HepG2 (cell line): ENCODE results near the gene CATSPERD. TPM values are rescaled to one million over a fixed set of nuclear protein-coding genes. Genes with fewer than 3 reads are reported as not detected.
A peak's percentile ranks its signal among the peaks of the same experiment; 100 is the strongest.

Source experiments
- BCL6 ChIP-seq: IDR thresholded peaks from 2 replicates; pipeline ENCODE4 v1.6.1; 2016; ENCODE audit warnings: missing genetic modification reagents, missing compliant biosample characterization
- HMG20A ChIP-seq: IDR thresholded peaks from 2 replicates; pipeline ENCODE4 v1.6.1; 2016; ENCODE audit warnings: borderline replicate concordance
- MLXIP ChIP-seq: sonication (generic); formaldehyde crosslinking; IDR thresholded peaks from 2 replicates; pipeline ENCODE4 v1.9.0; 2021; ENCODE audit warnings: missing genetic modification reagents, borderline replicate concordance
- PCBP1 ChIP-seq: fragments of 200-400 bp; formaldehyde crosslinking; IDR thresholded peaks from 2 replicates; pipeline ENCODE4 v1.6.1; 2017; ENCODE audit warnings: mild to moderate bottlenecking, low read depth, low read length, borderline replicate concordance
- SRSF4 ChIP-seq: fragments of 200-400 bp; formaldehyde crosslinking; IDR thresholded peaks from one replicate; pipeline ENCODE4 v1.6.1; 2018; ENCODE audit warnings: mild to moderate bottlenecking, low read depth, low read length, moderate library complexity; ENCODE audit not compliant: poor library complexity, severe bottlenecking
- SRSF9 ChIP-seq: fragments of 200-400 bp; formaldehyde crosslinking; IDR thresholded peaks from 2 replicates; pipeline ENCODE4 v1.6.1; 2018; ENCODE audit warnings: borderline replicate concordance, mild to moderate bottlenecking, low read depth, low read length; ENCODE audit not compliant: insufficient read depth, poor library complexity, severe bottlenecking
- THYN1 ChIP-seq: sonication (generic); formaldehyde crosslinking; IDR thresholded peaks from 2 replicates; pipeline ENCODE4 v1.8.1; 2023; ENCODE audit warnings: low read depth, mild to moderate bottlenecking, moderate library complexity, missing genetic modification reagents, borderline replicate concordance
- ZNF253 ChIP-seq: sonication (generic); formaldehyde crosslinking; IDR thresholded peaks from 2 replicates; pipeline ENCODE4 v1.8.0; 2022; ENCODE audit warnings: mild to moderate bottlenecking, missing genetic modification reagents, borderline replicate concordance
- ZNF326 ChIP-seq: sonication (generic); formaldehyde crosslinking; IDR thresholded peaks from 2 replicates; pipeline ENCODE4 v1.4.0; 2020; ENCODE audit warnings: missing genetic modification reagents, borderline replicate concordance
- ZNF577 ChIP-seq: sonication (generic); formaldehyde crosslinking; IDR thresholded peaks from 2 replicates; pipeline ENCODE4 v1.4.0; 2020; ENCODE audit warnings: mild to moderate bottlenecking, low read depth, missing genetic modification reagents, borderline replicate concordance
- ZNF713 ChIP-seq: sonication (generic); formaldehyde crosslinking; IDR thresholded peaks from 2 replicates; pipeline ENCODE4 v1.4.0; 2020; ENCODE audit warnings: mild to moderate bottlenecking, missing genetic modification reagents
- polyA plus RNA-seq, 8 experiments: library from polyadenylated mRNA; depleted of rRNA in 3 of 8; stranded (reverse) in 7 of 8; unstranded in 1 of 8; fragments of >200 nt; fragmentation: Illumina TruSeq in 4 of 8; extraction: Trizol in 4 of 8; gene quantifications; 2 replicates each; pipeline versions ENCODE4 v1.2.1 to v1.2.3, GENCODE V29; 2011 to 2016; ENCODE audit warnings: low read depth in 4 of 8, missing spikeins in 1 of 8, mixed read lengths in 1 of 8; ENCODE audit not compliant: insufficient read depth in 1 of 8
- total RNA-seq, 5 experiments: library from RNA; depleted of rRNA; stranded (reverse); fragments of >200 nt; fragmentation: Illumina TruSeq; extraction: Trizol; gene quantifications; 2 replicates each; pipeline ENCODE4 v1.2.3, GENCODE V29; 2016; ENCODE audit warnings: low read depth in 1 of 5
- TF ChIP-seq, protein P1 (sequence below): sonication (generic); formaldehyde crosslinking; IDR thresholded peaks from 2 replicates; pipeline ENCODE4 v1.8.1; 2022; ENCODE audit warnings: low read depth, mild to moderate bottlenecking, missing genetic modification reagents
- TF ChIP-seq, protein P2 (sequence below): sonication (generic); formaldehyde crosslinking; IDR thresholded peaks from 2 replicates; pipeline ENCODE4 v1.4.0; 2020; ENCODE audit warnings: mild to moderate bottlenecking, missing genetic modification reagents
- TF ChIP-seq, protein P3 (sequence below): sonication (generic); formaldehyde crosslinking; IDR thresholded peaks from 2 replicates; pipeline ENCODE4 v1.8.0; 2022; ENCODE audit warnings: missing genetic modification reagents, low read depth, mild to moderate bottlenecking, borderline replicate concordance

Gene CATSPERD
- total and polyA plus RNA-seq, 2 of the 13 experiments (the other 11 are each of a cell fraction or from before 2014, with no cell fraction given): 0.04 TPM; not detected in 1

DNA sequence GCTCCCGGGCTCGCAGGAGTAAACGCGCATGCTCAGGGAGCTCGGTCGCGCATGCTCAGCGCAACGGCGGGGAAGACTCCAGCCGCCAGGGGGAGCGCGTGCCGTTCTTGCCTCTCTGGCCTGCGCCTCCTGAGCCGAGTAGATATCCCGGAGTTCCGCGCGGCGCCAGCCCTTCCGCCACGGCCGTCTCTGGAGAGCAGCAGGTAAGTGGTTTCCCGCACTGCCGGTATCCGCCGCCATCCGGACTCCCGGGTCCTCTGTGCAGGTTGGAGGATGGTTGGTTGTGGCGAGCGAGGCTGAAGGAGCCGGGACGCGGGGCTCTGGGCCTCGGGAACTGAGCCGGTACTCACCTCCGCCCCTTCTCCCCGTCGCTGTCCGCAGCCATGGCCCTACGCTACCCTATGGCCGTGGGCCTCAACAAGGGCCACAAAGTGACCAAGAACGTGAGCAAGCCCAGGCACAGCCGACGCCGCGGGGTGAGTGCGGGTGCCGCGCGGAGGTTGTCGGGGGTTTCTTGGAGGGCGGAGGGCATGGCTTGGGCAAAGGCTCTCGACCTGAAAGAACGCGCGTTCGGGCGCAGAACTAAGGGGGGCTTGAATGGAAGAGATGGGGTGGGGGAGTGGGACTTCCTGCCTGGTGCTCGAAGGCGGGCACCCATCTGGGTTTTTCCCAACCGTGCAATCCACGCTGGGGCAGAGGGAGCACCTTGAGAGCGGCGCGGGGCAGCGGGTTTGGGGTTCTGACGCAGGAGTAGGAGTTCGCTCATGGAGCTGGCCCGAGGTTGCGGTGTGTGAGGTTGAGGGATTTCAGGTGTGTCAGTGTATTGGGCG, 30.1 kb upstream of the CATSPERD start, which contains the start of gene RPL36 (continued):
- 0 out of 2 replicates have a peak, but pooled peaks have one; percentile 32 for TF ChIP-seq MLXIP (CRISPR knock-in tag)
- TF ChIP-seq HMG20A (CRISPR knock-in tag): peak; percentile 20; the same call in 1 of the 2 replicates
- TF ChIP-seq, protein P1, sequence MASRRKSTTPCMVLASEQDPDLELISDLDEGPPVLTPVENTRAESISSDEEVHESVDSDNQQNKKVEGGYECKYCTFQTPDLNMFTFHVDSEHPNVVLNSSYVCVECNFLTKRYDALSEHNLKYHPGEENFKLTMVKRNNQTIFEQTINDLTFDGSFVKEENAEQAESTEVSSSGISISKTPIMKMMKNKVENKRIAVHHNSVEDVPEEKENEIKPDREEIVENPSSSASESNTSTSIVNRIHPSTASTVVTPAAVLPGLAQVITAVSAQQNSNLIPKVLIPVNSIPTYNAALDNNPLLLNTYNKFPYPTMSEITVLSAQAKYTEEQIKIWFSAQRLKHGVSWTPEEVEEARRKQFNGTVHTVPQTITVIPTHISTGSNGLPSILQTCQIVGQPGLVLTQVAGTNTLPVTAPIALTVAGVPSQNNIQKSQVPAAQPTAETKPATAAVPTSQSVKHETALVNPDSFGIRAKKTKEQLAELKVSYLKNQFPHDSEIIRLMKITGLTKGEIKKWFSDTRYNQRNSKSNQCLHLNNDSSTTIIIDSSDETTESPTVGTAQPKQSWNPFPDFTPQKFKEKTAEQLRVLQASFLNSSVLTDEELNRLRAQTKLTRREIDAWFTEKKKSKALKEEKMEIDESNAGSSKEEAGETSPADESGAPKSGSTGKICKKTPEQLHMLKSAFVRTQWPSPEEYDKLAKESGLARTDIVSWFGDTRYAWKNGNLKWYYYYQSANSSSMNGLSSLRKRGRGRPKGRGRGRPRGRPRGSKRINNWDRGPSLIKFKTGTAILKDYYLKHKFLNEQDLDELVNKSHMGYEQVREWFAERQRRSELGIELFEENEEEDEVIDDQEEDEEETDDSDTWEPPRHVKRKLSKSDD: no peak
- TF ChIP-seq ZNF713 (CRISPR knock-in tag): no peak
- no peak for TF ChIP-seq THYN1 (CRISPR knock-in tag)
- TF ChIP-seq, protein P2, sequence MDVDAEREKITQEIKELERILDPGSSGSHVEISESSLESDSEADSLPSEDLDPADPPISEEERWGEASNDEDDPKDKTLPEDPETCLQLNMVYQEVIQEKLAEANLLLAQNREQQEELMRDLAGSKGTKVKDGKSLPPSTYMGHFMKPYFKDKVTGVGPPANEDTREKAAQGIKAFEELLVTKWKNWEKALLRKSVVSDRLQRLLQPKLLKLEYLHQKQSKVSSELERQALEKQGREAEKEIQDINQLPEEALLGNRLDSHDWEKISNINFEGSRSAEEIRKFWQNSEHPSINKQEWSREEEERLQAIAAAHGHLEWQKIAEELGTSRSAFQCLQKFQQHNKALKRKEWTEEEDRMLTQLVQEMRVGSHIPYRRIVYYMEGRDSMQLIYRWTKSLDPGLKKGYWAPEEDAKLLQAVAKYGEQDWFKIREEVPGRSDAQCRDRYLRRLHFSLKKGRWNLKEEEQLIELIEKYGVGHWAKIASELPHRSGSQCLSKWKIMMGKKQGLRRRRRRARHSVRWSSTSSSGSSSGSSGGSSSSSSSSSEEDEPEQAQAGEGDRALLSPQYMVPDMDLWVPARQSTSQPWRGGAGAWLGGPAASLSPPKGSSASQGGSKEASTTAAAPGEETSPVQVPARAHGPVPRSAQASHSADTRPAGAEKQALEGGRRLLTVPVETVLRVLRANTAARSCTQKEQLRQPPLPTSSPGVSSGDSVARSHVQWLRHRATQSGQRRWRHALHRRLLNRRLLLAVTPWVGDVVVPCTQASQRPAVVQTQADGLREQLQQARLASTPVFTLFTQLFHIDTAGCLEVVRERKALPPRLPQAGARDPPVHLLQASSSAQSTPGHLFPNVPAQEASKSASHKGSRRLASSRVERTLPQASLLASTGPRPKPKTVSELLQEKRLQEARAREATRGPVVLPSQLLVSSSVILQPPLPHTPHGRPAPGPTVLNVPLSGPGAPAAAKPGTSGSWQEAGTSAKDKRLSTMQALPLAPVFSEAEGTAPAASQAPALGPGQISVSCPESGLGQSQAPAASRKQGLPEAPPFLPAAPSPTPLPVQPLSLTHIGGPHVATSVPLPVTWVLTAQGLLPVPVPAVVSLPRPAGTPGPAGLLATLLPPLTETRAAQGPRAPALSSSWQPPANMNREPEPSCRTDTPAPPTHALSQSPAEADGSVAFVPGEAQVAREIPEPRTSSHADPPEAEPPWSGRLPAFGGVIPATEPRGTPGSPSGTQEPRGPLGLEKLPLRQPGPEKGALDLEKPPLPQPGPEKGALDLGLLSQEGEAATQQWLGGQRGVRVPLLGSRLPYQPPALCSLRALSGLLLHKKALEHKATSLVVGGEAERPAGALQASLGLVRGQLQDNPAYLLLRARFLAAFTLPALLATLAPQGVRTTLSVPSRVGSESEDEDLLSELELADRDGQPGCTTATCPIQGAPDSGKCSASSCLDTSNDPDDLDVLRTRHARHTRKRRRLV (CRISPR knock-in tag): peak; percentile 91
- TF ChIP-seq SRSF4: no peak
- peak; percentile 77; the same call in 1 of the 2 replicates for TF ChIP-seq PCBP1
- TF ChIP-seq, protein P3, sequence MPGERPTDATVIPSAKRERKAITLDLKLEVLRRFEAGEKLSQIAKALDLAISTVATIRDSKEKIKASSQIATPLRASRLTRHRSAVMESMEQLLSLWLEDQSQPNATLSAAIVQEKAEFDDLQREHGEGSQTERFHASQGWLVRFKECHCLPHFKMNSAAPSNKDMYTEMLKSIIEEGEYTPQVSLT (CRISPR knock-in tag): no peak
- no peak for TF ChIP-seq ZNF326 (CRISPR knock-in tag)
- peak; percentile 32; the same call in 1 of the 2 replicates for TF ChIP-seq BCL6
- no peak for TF ChIP-seq ZNF577 (CRISPR knock-in tag)
- peak; percentile 55; the same call in 1 of the 2 replicates for TF ChIP-seq ZNF253 (CRISPR knock-in tag)
- TF ChIP-seq SRSF9: no peak
